ENCODE data around the gene KMT2A.

The KMT2A gene

DNA sequence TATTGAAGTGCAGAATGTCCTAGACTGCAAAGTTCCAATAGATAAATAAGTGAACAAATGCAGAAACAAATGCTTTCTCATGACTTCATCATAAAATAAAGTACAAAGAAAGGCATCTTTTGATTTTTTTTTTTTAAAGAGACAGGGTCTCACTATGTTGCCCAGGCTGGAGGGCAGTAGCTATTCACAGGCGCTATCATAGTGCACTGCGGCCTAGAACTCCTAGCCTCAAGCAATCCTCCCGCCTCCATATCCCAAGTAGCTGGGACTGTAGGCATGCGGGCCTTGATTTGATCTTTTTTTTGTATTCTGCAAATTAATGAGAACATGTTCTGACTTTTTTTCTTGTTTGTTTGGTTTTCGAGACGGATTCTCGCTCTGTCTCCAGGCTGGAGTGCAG lies 138.3 kb downstream of the KMT2A start:
- in situ Hi-C loops (cut with MboI; ENCODE audit: low sequenced_read_pairs): no loop called here
